ENCODE results near the gene COPS6.
A peak's percentile ranks its signal among the peaks of the same experiment; 100 is the strongest.

COPS6 gene

GRCh38 chr7:100064162-100064561 lies 24.6 kb upstream of the COPS6 start:
- Mint-ChIP-seq H3K4me1 (peaks cover 9% of the 10 kb centered on the region), H3K36me3 (ENCODE audit: low read depth) (peaks cover 85% of the 10 kb centered on the region), H3K9me3 (peaks cover 8% of the 10 kb centered on the region), H3K27me3 (ENCODE audit: low read depth) (no peaks in the 10 kb centered on the region), H3K27ac (no peak overlapping the region), H3K4me3 (no peak overlapping the region)
- TF ChIP-seq, protein P1, sequence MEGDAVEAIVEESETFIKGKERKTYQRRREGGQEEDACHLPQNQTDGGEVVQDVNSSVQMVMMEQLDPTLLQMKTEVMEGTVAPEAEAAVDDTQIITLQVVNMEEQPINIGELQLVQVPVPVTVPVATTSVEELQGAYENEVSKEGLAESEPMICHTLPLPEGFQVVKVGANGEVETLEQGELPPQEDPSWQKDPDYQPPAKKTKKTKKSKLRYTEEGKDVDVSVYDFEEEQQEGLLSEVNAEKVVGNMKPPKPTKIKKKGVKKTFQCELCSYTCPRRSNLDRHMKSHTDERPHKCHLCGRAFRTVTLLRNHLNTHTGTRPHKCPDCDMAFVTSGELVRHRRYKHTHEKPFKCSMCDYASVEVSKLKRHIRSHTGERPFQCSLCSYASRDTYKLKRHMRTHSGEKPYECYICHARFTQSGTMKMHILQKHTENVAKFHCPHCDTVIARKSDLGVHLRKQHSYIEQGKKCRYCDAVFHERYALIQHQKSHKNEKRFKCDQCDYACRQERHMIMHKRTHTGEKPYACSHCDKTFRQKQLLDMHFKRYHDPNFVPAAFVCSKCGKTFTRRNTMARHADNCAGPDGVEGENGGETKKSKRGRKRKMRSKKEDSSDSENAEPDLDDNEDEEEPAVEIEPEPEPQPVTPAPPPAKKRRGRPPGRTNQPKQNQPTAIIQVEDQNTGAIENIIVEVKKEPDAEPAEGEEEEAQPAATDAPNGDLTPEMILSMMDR (IDR thresholded peaks at IDR 0.05; ENCODE audit: unreplicated experiment in 3 of 3), result no peak

GRCh38 chr7:100065452-100066186 lies 23.1 kb upstream of the COPS6 start:
- Mint-ChIP-seq H3K36me3 (ENCODE audit: low read depth) (peaks cover 91% of the 10 kb centered on the region), H3K27me3 (ENCODE audit: low read depth) (no peaks in the 10 kb centered on the region), H3K9me3 (peaks cover 19% of the 10 kb centered on the region), H3K4me3 (no peak overlapping the region), H3K4me1 (peaks cover 9% of the 10 kb centered on the region), H3K27ac (peak overlapping the region; percentile 33 to 76 (median 48))
- TF ChIP-seq, protein P1 (IDR thresholded peaks at IDR 0.05; ENCODE audit: unreplicated experiment in 3 of 3), result no peak

DNA sequence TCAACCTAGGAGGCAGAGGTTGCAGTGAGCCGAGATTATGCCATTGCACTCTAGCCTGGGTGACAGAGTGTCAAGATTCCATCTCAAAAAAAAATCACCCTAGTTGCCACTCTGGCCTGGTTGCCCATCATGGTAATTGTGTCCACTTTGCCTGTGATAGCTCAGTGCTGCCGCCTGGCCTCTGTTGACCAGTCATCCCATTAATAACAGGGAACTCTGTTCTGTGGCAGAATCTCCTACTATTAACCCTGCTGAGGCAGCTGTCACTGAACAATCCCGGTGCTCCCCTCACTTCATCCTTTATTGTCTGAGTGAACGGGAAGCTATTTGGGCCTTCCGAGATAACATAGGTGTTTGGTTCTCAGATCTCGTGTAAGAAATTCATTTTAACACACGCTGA lies 21.8 kb upstream of the COPS6 start:
- Mint-ChIP-seq H3K4me3 (no peak overlapping the region), H3K27me3 (ENCODE audit: low read depth) (no peaks in the 10 kb centered on the region), H3K27ac (peak overlapping the region in 1 of 3 experiments; percentile 41), H3K36me3 (ENCODE audit: low read depth) (peaks cover 91% of the 10 kb centered on the region), H3K4me1 (peaks cover 1% of the 10 kb centered on the region), H3K9me3 (peaks cover 32% of the 10 kb centered on the region)
- TF ChIP-seq, protein P1 (IDR thresholded peaks at IDR 0.05; ENCODE audit: unreplicated experiment in 3 of 3), result no peak

DNA sequence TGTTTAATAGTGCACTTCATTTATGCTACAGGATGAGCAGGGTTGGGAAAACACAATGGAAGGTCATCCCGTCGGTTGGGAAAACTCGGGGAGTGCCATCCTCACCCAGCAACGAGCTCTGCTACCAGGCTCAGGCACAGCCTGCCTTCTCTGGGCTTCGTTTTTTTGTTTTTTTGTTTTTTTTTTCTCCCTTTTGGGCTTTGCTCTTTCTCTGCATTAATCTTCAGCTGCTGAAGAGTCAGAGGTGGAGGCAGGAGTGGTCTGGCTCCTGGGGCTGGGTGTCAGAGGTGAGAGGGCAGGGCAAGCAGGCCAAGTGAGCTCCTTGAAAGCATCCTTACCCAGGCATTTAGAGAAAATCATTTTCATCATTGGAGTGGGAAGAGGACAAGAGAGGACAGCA lies 18.8 kb upstream of the COPS6 start:
- Mint-ChIP-seq H3K4me3 (no peak overlapping the region), H3K36me3 (ENCODE audit: low read depth) (peaks cover 96% of the 10 kb centered on the region), H3K27ac (no peak overlapping the region), H3K4me1 (no peaks in the 10 kb centered on the region), H3K9me3 (peaks cover 53% of the 10 kb centered on the region), H3K27me3 (ENCODE audit: low read depth) (peaks cover 3% of the 10 kb centered on the region)
- TF ChIP-seq, protein P1 (IDR thresholded peaks at IDR 0.05; ENCODE audit: unreplicated experiment in 3 of 3), result no peak

GRCh38 chr7:100071018-100071723 lies 17.6 kb upstream of the COPS6 start:
- H3K4me1 Mint-ChIP-seq, result no peaks in the 10 kb centered on the region
- H3K9me3 Mint-ChIP-seq, result peaks cover 64% of the 10 kb centered on the region
- TF ChIP-seq, protein P1 (IDR thresholded peaks at IDR 0.05; ENCODE audit: unreplicated experiment in 3 of 3), result no peak
- H3K27me3 Mint-ChIP-seq (ENCODE audit: low read depth), result peaks cover 7% of the 10 kb centered on the region
- H3K4me3 Mint-ChIP-seq, result no peak overlapping the region
- H3K27ac Mint-ChIP-seq, result no peak overlapping the region
- H3K36me3 Mint-ChIP-seq (ENCODE audit: low read depth), result peaks cover 96% of the 10 kb centered on the region
